Measurements from ENCODE around the gene TEAD4.

TEAD4 gene

DNA sequence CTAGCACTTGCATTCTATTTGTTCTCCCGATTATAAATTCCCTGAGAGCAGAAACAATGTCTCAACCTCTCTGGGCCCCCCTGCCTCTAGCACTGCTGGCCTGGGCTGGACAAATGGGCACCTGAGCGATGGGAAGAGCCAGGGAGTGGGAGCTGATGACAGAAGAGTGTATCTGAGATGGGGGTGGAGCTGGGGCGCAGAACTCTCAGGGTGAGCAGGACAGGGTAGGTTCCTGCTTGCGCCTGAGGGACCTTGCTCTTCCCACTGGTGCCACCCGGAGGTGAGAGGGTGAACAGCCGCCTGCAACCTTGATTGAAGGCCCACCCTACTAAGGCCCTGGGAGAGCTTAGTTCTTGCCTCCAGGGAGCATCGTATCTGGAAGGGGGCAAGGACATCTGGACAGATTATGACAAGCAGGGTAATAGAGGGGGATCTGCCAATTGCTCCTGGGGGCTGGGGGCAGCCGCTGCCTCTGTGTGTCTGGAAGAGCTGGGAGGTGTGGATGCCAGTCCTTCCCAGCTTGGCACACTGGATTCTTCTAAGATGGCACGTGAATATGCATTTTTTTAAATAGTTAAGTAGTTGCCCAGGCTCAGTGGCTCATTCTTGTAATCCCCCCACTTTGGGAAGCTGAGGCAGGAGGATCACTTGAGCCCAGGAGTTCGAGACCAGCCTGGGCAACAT is 75.0 kb downstream of the TEAD4 start:
- no peak for DNase-seq

GRCh38 chr12:3035171-3035570 is 76.0 kb downstream of the TEAD4 start:
- DNase-seq: no peak

GRCh38 chr12:3035815-3036702 is 76.9 kb downstream of the TEAD4 start:
- DNase-seq: no peak

DNA sequence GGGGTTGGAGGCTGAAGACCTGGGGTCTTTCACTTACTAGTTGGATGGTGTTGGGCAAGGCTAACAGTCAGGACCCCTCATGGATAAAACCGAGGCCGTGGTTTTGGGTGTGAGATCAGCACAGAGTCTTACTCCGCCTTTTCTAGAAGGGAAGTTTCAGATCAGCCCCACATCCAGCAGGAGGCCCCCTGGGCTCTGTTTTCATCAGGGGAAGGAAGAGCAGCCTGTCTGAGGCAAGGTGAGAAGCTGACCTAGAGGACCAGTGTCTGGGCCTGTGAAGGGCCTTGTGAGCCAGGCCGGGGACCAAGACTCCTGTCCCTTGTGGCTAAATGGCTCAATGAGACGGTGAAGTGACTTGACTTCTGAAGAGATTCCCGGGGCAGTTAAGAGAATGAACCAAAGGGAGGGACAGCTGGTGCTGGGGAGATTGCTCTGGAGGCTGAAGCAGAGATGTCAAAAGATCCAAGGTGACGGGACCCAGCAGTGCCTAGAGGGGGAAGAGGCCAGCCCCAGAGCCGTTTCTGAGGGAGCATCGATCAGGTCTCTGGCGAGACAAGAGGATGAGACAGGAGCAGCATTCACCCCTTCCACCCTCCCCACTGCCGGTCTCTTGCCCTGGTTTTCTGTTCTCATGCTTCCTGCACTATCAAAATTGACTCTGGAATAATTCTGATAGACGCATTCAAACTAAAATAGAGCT is 77.9 kb downstream of the TEAD4 start:
- DNase-seq: no peak

GRCh38 chr12:3038166-3038565 is 79.0 kb downstream of the TEAD4 start:
- no peak for DNase-seq

GRCh38 chr12:3038926-3039510 is 79.8 kb downstream of the TEAD4 start:
- no peak for DNase-seq

GRCh38 chr12:3040026-3040656 is 80.9 kb downstream of the TEAD4 start:
- DNase-seq: no peak

- no peak for DNase-seq
Observed at GRCh38 chr12:3040663-3041544, 81.7 kb downstream of the TEAD4 start.

DNA sequence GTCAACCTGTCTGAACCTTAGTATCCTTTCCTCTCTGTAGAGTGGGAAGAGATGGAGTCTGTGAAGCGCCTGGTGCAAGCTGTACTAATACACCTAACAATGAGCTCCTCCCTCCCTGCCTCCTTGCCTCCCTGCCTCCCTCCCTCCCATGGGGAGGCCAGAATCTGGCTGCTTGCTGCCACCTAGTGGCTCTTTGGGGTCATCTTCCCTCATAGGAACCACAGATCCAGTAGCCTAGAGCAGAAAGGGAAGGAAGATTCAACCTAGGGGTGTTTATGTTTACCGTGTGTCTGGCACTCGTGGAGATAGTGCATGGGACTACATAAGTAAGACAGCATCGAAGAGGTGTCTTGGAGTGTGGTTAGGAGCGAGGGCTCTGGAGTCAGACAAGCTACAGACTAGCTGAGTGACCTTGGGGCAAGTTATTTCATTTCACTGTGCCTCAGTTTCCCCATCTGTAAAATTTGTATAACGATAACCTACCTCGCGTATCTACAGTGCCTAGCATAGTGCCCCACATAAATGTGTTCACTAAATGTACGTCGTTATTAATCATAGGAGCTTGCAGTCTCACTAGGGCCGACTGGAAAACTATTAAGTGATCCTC is 82.5 kb downstream of the TEAD4 start:
- DNase-seq: no peak

- DNase-seq: no peak
Observed at GRCh38 chr12:3042394-3042793, 83.2 kb downstream of the TEAD4 start.

DNA sequence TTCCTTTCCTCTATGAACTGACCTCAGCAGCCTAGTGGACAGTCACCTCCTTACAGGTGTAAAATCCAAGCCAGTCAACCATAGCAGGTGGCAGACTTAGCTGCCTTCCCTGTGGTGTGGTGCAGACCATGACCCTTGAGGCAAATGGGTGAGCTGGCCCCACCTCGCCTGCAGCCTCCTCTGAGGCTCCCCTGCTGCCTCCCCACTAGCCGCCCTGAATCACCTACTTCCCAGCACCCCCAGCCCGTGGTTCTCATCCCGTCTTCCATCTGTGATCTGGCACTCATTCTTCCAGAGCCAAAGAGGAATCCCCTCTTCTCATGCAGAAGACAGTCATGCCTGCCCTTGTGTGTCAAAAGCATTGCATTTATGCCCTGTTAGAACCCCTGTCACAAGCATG is 83.6 kb downstream of the TEAD4 start:
- DNase-seq: no peak

GRCh38 chr12:3043406-3043805 is 84.2 kb downstream of the TEAD4 start:
- DNase-seq: no peak

DNA sequence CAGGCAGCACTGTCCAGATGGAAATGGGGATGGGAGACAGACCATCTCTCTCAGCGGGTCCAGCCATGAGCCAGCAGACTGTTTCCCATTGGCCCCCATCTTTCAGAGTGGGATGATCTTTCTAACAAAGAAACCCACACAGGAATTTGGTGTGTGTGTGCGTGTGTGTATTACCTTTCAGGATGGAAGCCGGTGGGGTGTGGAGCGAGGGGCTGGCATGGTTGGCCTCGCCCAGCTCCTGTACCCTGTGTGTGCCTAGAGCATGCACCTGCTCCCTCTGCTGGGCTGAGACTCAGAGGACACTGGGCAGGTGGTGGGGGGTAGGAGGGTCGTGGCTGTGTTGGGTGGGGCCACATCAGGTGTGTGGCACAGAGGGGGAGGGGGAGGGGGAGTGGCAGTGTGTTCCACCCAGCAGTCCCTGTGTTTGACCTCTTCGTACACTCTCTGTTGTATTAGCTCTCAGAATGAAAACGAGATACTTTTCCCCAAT is 85.0 kb downstream of the TEAD4 start:
- no peak for DNase-seq

DNA sequence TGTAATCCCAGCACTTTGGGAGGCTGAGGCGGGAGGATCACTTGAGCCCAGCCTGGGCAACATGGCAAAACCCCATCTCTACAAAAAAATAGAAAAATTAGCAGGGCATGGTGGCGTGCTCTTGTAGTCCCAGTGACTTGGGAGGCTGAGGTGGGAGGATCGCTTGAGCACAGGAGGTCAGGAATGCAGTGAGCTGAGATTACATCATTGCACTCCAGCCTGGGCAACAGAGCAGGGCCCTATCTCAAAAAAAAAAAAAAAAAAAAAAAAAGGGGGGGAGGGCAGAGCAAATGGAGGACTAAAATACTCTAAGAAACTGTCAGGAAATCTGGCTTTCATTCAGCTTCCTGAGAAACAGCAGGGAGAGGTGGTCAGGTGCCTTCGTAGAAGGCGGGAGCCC is 86.3 kb downstream of the TEAD4 start:
- DNase-seq: no peak

GRCh38 chr12:3045989-3046388 is 86.8 kb downstream of the TEAD4 start:
- DNase-seq: no peak

DNA sequence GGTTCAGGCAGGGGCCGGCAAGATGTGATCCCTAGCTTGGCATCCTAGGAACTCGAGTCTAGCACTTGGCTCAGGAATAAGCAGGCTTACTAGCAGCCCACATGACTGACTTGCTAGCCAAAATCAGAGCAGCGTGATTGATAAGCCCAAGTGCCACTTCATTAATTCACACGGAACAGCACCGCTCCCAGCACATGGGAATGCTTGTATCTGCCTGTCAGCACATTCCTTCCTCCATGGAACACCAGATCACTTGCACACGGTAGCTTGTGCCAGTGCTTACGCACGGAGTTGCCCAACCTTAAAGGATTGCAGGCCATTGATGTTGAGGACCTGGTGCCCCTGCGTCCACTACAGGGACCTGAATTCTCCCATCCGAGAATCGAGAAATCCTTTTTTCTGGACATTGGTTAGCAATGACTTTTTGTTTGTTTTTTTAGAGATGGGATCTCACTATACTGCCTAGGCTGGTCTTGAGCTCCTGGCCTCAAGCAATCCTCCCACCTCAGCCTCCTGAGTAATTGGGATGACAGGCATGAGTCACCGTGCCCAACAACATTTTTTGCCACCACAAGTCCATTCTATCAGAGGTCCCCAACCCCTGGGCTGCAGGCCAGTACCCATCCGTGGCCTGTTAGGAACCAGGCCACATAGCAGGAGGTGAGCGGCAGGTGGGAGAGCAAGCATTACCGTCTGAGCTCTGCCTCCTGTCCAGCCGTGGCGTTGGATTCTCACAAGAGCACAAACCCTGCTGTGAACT is 87.4 kb downstream of the TEAD4 start:
- DNase-seq: no peak

DNA sequence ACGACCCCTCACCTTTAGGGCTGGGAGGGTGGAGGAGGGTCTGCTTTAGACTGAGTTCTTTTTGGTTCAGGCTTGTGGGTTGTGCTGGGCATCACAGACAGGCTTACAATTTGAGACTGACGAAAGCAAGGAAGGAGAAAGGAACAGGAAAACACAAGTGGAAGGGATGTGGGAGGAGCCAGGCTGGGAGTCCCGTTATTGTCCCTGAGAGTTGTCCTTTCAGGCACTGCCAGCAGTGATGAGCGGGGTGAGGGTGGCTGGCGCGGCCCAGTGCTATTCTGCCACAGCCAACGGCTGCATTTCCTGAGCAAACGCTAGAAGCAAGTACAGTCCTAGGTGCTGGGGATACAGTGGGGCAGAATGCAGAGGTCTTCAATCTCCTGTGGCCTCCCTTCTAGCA is 88.8 kb downstream of the TEAD4 start:
- no peak for DNase-seq

GRCh38 chr12:3048540-3048939 is 89.3 kb downstream of the TEAD4 start:
- no peak for DNase-seq

- no peak for DNase-seq
Observed at GRCh38 chr12:3049176-3049575, 90.0 kb downstream of the TEAD4 start.

DNA sequence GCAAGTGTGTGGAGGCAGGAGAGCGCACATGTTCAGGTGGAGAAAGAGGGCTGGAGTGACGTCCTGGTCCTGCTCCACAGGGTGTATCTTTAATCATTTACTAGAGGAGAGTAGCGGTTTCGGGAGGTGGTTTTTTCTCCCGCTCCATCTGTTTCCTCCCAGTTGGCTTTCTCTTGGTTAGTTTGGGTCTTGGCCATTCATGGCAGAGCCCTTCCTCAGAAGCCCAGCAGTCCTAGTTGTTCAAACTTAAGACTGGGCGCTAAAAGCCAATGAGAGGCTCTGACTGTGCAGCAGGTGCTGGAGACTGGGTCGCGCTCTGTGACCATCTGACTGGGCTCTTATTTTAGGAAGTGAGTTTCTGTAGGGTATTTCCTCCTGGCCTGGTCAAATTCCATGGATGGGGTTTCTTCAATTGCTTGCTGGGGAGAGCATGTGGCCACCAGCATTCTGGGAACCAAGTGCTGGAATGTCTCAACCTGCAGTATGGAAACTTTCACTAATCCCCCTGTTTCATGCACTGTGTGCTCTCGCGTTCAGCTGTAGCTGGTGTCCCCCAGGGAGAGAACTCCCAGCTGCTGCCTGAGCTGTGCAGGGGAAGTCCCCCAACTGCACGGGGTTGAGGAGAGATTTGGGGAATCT is 90.5 kb downstream of the TEAD4 start:
- DNase-seq: no peak
